SHP77 treated with DMSO at 0.1 percent for 48 hours (cell line): Measurements from ENCODE around the gene CSNK2B.

Experiments used
- DNase-seq: peaks from one replicate; lab custom pipeline; 2025; lab: John Stamatoyannopoulos, UW

The CSNK2B gene

GRCh38 chr6:31665501-31666336 lies at the start of gene CSNK2B:
TSS of gene CSNK2B (plus strand) at chr6:31666080. CDS start at chr6:31666832, 752 bp downstream.
- DNase-seq: peak; percentile 89

- no peak for DNase-seq
Measured at GRCh38 chr6:31617010-31617409, 48.9 kb upstream of the CSNK2B start.

GRCh38 chr6:31619805-31620585 lies 45.9 kb upstream of the CSNK2B start:
- DNase-seq: peak; percentile 96

- DNase-seq: peak; percentile 48
Measured at GRCh38 chr6:31620586-31621319, 45.1 kb upstream of the CSNK2B start, which contains the start of gene PRRC2A. TSS of gene PRRC2A (plus strand) at chr6:31620715. CDS start at chr6:31622790, 2,075 bp downstream.

GRCh38 chr6:31621320-31621939 lies 44.5 kb upstream of the CSNK2B start:
- DNase-seq: no peak

GRCh38 chr6:31621991-31622390 lies 43.9 kb upstream of the CSNK2B start:
- no peak for DNase-seq

- DNase-seq: no peak
Measured at GRCh38 chr6:31622684-31623091, 43.2 kb upstream of the CSNK2B start.

GRCh38 chr6:31624070-31624469 lies 41.8 kb upstream of the CSNK2B start:
- no peak for DNase-seq

- no peak for DNase-seq
Measured at GRCh38 chr6:31626952-31627351, 38.9 kb upstream of the CSNK2B start.

- DNase-seq: no peak
Measured at GRCh38 chr6:31627690-31628287, 38.1 kb upstream of the CSNK2B start.

GRCh38 chr6:31629014-31629413 lies 36.9 kb upstream of the CSNK2B start:
- DNase-seq: no peak

GRCh38 chr6:31630177-31630934 lies 35.5 kb upstream of the CSNK2B start:
- no peak for DNase-seq

GRCh38 chr6:31631209-31631608 lies 34.7 kb upstream of the CSNK2B start:
- no peak for DNase-seq

- no peak for DNase-seq
Measured at GRCh38 chr6:31631681-31632278, 34.1 kb upstream of the CSNK2B start.

GRCh38 chr6:31632279-31632946 lies 33.5 kb upstream of the CSNK2B start:
- DNase-seq: no peak

GRCh38 chr6:31633447-31633846 lies 32.4 kb upstream of the CSNK2B start:
- DNase-seq: no peak

GRCh38 chr6:31634131-31634530 lies 31.7 kb upstream of the CSNK2B start:
- DNase-seq: no peak

- no peak for DNase-seq
Measured at GRCh38 chr6:31634969-31635575, 30.8 kb upstream of the CSNK2B start.
